ENCODE results near the gene ASAH2B.
"Not testable (repeated sequence)": the region's sequence is repeated elsewhere in the genome, so short reads cannot be mapped to it uniquely, and the experiment has no call there.

GRCh38 chr10:50782017-50782416, 42.3 kb downstream of the ASAH2B start:
- not testable (repeated sequence) for TF ChIP-seq CTCF (IDR thresholded peaks at IDR 0.05; ENCODE audit: low read depth, low read length, poor library complexity, severe bottlenecking); EZH2phosphoT487 (IDR thresholded peaks at IDR 0.05; ENCODE audit: borderline replicate concordance, low read length)
